ENCODE results near the gene ATE1.

Gene ATE1

GRCh38 chr10:121834757-121835156 lies 93.1 kb downstream of the ATE1 start:
- no peaks in the 10 kb centered on the region for H3K9me3 ChIP-seq (ENCODE audit: insufficient read depth, low read depth, low read length)
- H3K14ac ChIP-seq (ENCODE audit: low read length): no peak overlapping the region
- H3K18ac ChIP-seq (ENCODE audit: low read length): no peak overlapping the region
- no peaks in the 10 kb centered on the region for H3K79me2 ChIP-seq (ENCODE audit: control insufficient read depth, insufficient read depth, low read length, poor library complexity)
- H3K4me3 ChIP-seq (ENCODE audit: low read depth, low read length): no peak overlapping the region
- H2AK5ac ChIP-seq (ENCODE audit: low read length): no peak overlapping the region
- no peak overlapping the region for H3K4me2 ChIP-seq (ENCODE audit: low read length)
- no peak overlapping the region for H4K91ac ChIP-seq (ENCODE audit: low read depth, low read length)
- no peak overlapping the region for H3K4ac ChIP-seq (ENCODE audit: low read depth, low read length)
- no peaks in the 10 kb centered on the region for H3K27me3 ChIP-seq (ENCODE audit: insufficient read depth, low read length)
- no peak overlapping the region for H3K27ac ChIP-seq (ENCODE audit: low read depth, low read length)
- H2BK5ac ChIP-seq (ENCODE audit: low read depth, low read length, poor library complexity): no peak overlapping the region
- DNase-seq: no peak
- no peaks in the 10 kb centered on the region for H3K4me1 ChIP-seq (ENCODE audit: control insufficient read depth in 1 of 2, insufficient read depth in 2 of 2, low read length in 2 of 2)
- no peaks in the 10 kb centered on the region for H3K36me3 ChIP-seq (ENCODE audit: control insufficient read depth in 1 of 2, insufficient read depth in 2 of 2, low read length in 2 of 2)
- H2BK12ac ChIP-seq (ENCODE audit: low read length): no peak overlapping the region
- no peaks in the 10 kb centered on the region for H3K79me1 ChIP-seq (ENCODE audit: low read length)
- H3K23ac ChIP-seq (ENCODE audit: low read length): no peak overlapping the region
- no CpG with 5 or more reads among the region's 4 CpGs for whole genome bisulfite sequencing (ENCODE audit: extremely low coverage, insufficient coverage, insufficient read length)
- no peak overlapping the region for H2BK120ac ChIP-seq (ENCODE audit: insufficient read depth, low read length, poor library complexity)
- no peak overlapping the region for H4K8ac ChIP-seq (ENCODE audit: low read depth, low read length)
- no peak overlapping the region for H2AFZ ChIP-seq (ENCODE audit: insufficient read depth, low read length, poor library complexity)
- H3K9ac ChIP-seq (ENCODE audit: low read length): no peak overlapping the region
- H4K12ac ChIP-seq (ENCODE audit: low read depth, low read length): no peak overlapping the region

GRCh38 chr10:121833387-121833786 lies 94.4 kb downstream of the ATE1 start:
- no peak overlapping the region for H2BK5ac ChIP-seq (ENCODE audit: low read depth, low read length, poor library complexity)
- WGBS (ENCODE audit: extremely low coverage, insufficient coverage, insufficient read length): no CpG with 5 or more reads among the region's 1 CpG

GRCh38 chr10:121832647-121833046 lies 95.2 kb downstream of the ATE1 start:
- H3K4ac ChIP-seq (ENCODE audit: low read depth, low read length): no peak overlapping the region
- H3K18ac ChIP-seq (ENCODE audit: low read length): no peak overlapping the region
- H2AK5ac ChIP-seq (ENCODE audit: low read length): no peak overlapping the region
- no peak overlapping the region for H2AFZ ChIP-seq (ENCODE audit: insufficient read depth, low read length, poor library complexity)
- no peak overlapping the region for H4K12ac ChIP-seq (ENCODE audit: low read depth, low read length)
- H3K79me1 ChIP-seq (ENCODE audit: low read length): no peaks in the 10 kb centered on the region
- no peak overlapping the region for H3K23ac ChIP-seq (ENCODE audit: low read length)
- H3K4me2 ChIP-seq (ENCODE audit: low read length): no peak overlapping the region
- no peaks in the 10 kb centered on the region for H3K79me2 ChIP-seq (ENCODE audit: control insufficient read depth, insufficient read depth, low read length, poor library complexity)
- DNase-seq: no peak
- H4K8ac ChIP-seq (ENCODE audit: low read depth, low read length): no peak overlapping the region
- H2BK120ac ChIP-seq (ENCODE audit: insufficient read depth, low read length, poor library complexity): no peak overlapping the region
- H3K9me3 ChIP-seq (ENCODE audit: insufficient read depth, low read depth, low read length): no peaks in the 10 kb centered on the region
- no peak overlapping the region for H3K9ac ChIP-seq (ENCODE audit: low read length)
- no peak overlapping the region for H4K91ac ChIP-seq (ENCODE audit: low read depth, low read length)
- no peaks in the 10 kb centered on the region for H3K36me3 ChIP-seq (ENCODE audit: control insufficient read depth in 1 of 2, insufficient read depth in 2 of 2, low read length in 2 of 2)
- WGBS (ENCODE audit: extremely low coverage, insufficient coverage, insufficient read length): no CpG with 5 or more reads among the region's 3 CpGs
- no peak overlapping the region for H3K27ac ChIP-seq (ENCODE audit: low read depth, low read length)
- no peak overlapping the region for H3K4me3 ChIP-seq (ENCODE audit: low read depth, low read length)
- no peak overlapping the region for H2BK12ac ChIP-seq (ENCODE audit: low read length)
- no peak overlapping the region for H2BK5ac ChIP-seq (ENCODE audit: low read depth, low read length, poor library complexity)
- H3K14ac ChIP-seq (ENCODE audit: low read length): no peak overlapping the region
- no peaks in the 10 kb centered on the region for H3K27me3 ChIP-seq (ENCODE audit: insufficient read depth, low read length)
- no peaks in the 10 kb centered on the region for H3K4me1 ChIP-seq (ENCODE audit: control insufficient read depth in 1 of 2, insufficient read depth in 2 of 2, low read length in 2 of 2)

More at GRCh38 chr10:121833387-121833786, 94.4 kb downstream of the ATE1 start:
- no peaks in the 10 kb centered on the region for H3K79me2 ChIP-seq (ENCODE audit: control insufficient read depth, insufficient read depth, low read length, poor library complexity)
- no peaks in the 10 kb centered on the region for H3K9me3 ChIP-seq (ENCODE audit: insufficient read depth, low read depth, low read length)
- H3K4ac ChIP-seq (ENCODE audit: low read depth, low read length): no peak overlapping the region
- no peak for DNase-seq
- no peak overlapping the region for H3K9ac ChIP-seq (ENCODE audit: low read length)
- no peak overlapping the region for H3K23ac ChIP-seq (ENCODE audit: low read length)
- no peak overlapping the region for H4K12ac ChIP-seq (ENCODE audit: low read depth, low read length)
- no peak overlapping the region for H3K27ac ChIP-seq (ENCODE audit: low read depth, low read length)
- H2BK12ac ChIP-seq (ENCODE audit: low read length): no peak overlapping the region
- no peak overlapping the region for H4K8ac ChIP-seq (ENCODE audit: low read depth, low read length)
- H2AFZ ChIP-seq (ENCODE audit: insufficient read depth, low read length, poor library complexity): no peak overlapping the region
- no peak overlapping the region for H3K4me3 ChIP-seq (ENCODE audit: low read depth, low read length)
- H3K4me2 ChIP-seq (ENCODE audit: low read length): no peak overlapping the region
- H3K79me1 ChIP-seq (ENCODE audit: low read length): no peaks in the 10 kb centered on the region
- no peak overlapping the region for H2BK120ac ChIP-seq (ENCODE audit: insufficient read depth, low read length, poor library complexity)
- no peak overlapping the region for H2AK5ac ChIP-seq (ENCODE audit: low read length)
- H3K14ac ChIP-seq (ENCODE audit: low read length): no peak overlapping the region
- H3K36me3 ChIP-seq (ENCODE audit: control insufficient read depth in 1 of 2, insufficient read depth in 2 of 2, low read length in 2 of 2): no peaks in the 10 kb centered on the region
- H3K4me1 ChIP-seq (ENCODE audit: control insufficient read depth in 1 of 2, insufficient read depth in 2 of 2, low read length in 2 of 2): no peaks in the 10 kb centered on the region
- no peak overlapping the region for H4K91ac ChIP-seq (ENCODE audit: low read depth, low read length)
- no peaks in the 10 kb centered on the region for H3K27me3 ChIP-seq (ENCODE audit: insufficient read depth, low read length)
- no peak overlapping the region for H3K18ac ChIP-seq (ENCODE audit: low read length)

GRCh38 chr10:121831777-121832176 lies 96.1 kb downstream of the ATE1 start:
- H3K18ac ChIP-seq (ENCODE audit: low read length): no peak overlapping the region
- no peak overlapping the region for H3K4me2 ChIP-seq (ENCODE audit: low read length)
- H3K23ac ChIP-seq (ENCODE audit: low read length): no peak overlapping the region
- no peak overlapping the region for H2AK5ac ChIP-seq (ENCODE audit: low read length)
- no peak overlapping the region for H3K9ac ChIP-seq (ENCODE audit: low read length)
- no peaks in the 10 kb centered on the region for H3K79me1 ChIP-seq (ENCODE audit: low read length)
- H2BK5ac ChIP-seq (ENCODE audit: low read depth, low read length, poor library complexity): no peak overlapping the region
- WGBS (ENCODE audit: extremely low coverage, insufficient coverage, insufficient read length): no CpG with 5 or more reads among the region's 1 CpG
- no peaks in the 10 kb centered on the region for H3K79me2 ChIP-seq (ENCODE audit: control insufficient read depth, insufficient read depth, low read length, poor library complexity)
- no peak overlapping the region for H3K4ac ChIP-seq (ENCODE audit: low read depth, low read length)
- H2AFZ ChIP-seq (ENCODE audit: insufficient read depth, low read length, poor library complexity): no peak overlapping the region
- no peak overlapping the region for H3K27ac ChIP-seq (ENCODE audit: low read depth, low read length)
- H4K91ac ChIP-seq (ENCODE audit: low read depth, low read length): no peak overlapping the region
- no peaks in the 10 kb centered on the region for H3K27me3 ChIP-seq (ENCODE audit: insufficient read depth, low read length)
- H3K9me3 ChIP-seq (ENCODE audit: insufficient read depth, low read depth, low read length): no peaks in the 10 kb centered on the region
- no peak overlapping the region for H2BK120ac ChIP-seq (ENCODE audit: insufficient read depth, low read length, poor library complexity)
- no peak overlapping the region for H4K8ac ChIP-seq (ENCODE audit: low read depth, low read length)
- no peak overlapping the region for H4K12ac ChIP-seq (ENCODE audit: low read depth, low read length)
- H3K36me3 ChIP-seq (ENCODE audit: control insufficient read depth in 1 of 2, insufficient read depth in 2 of 2, low read length in 2 of 2): no peaks in the 10 kb centered on the region
- H2BK12ac ChIP-seq (ENCODE audit: low read length): no peak overlapping the region
- no peak overlapping the region for H3K14ac ChIP-seq (ENCODE audit: low read length)
- no peaks in the 10 kb centered on the region for H3K4me1 ChIP-seq (ENCODE audit: control insufficient read depth in 1 of 2, insufficient read depth in 2 of 2, low read length in 2 of 2)
- DNase-seq: no peak
- no peak overlapping the region for H3K4me3 ChIP-seq (ENCODE audit: low read depth, low read length)

Data from trophoblast cell (in vitro differentiated cells and primary cell).